GM19395 (cell line): ENCODE data around the gene BTG1.

Source experiments
- ATAC-seq: cut with Tn5 transposase; IDR thresholded peaks from one replicate; pipeline ENCODE4 v1.9.1; 2021; ENCODE audit warnings: mild to moderate bottlenecking, moderate library complexity; ENCODE audit not compliant: unreplicated experiment

BTG1 gene

GRCh38 chr12:92105110-92105509, 40.5 kb downstream of the BTG1 start:
- no peak for ATAC-seq

- ATAC-seq = no peak
Observed at GRCh38 chr12:92102606-92103005, 43.0 kb downstream of the BTG1 start.

GRCh38 chr12:92098594-92099380, 46.9 kb downstream of the BTG1 start:
- no peak for ATAC-seq

GRCh38 chr12:92096346-92097136, 49.1 kb downstream of the BTG1 start:
- ATAC-seq = no peak

GRCh38 chr12:92094751-92095161, 50.9 kb downstream of the BTG1 start:
- peak; percentile 42 for ATAC-seq

- peak; percentile 64 for ATAC-seq
Observed at GRCh38 chr12:92094301-92094700, 51.3 kb downstream of the BTG1 start.
